ENCODE results near the gene HTRA3.

The HTRA3 gene

DNA sequence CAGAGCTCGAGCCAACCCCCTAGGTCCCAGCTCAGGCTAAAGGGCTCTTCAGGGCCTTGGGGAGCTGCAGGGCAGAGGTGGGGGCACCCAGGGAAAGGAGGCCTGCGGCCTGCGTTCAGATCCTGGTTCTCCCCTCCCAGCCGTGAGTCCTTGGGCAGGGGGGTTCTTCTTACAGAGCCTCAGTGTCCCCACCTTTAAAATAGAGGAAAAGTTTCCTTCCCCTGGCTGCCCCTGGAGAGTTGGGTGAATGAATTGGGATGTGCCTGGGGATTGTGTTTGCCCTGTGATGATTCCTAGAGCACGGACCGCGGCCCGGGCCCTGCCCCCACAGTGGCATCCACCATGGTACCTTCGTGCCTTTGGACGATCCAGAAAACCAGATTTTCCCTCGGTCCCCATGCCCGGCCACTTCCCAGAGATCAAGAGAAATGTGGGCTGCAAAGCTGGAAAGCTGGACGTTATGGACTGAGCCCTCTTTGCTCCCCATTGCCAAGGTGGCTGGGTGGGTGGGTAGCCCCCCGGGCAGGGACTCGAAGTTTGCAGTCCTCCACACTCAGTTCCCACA, 11.4 kb downstream of the HTRA3 start:
- no peaks in the 10 kb centered on the region for H3K9me3 ChIP-seq (ENCODE audit: control insufficient read depth in 2 of 2, low read length in 2 of 2)
- H3K36me3 ChIP-seq (ENCODE audit: control insufficient read depth in 2 of 2, insufficient read depth in 2 of 2, low read length in 2 of 2): no peaks in the 10 kb centered on the region
- H3K27me3 ChIP-seq (ENCODE audit: control insufficient read depth in 2 of 2, insufficient read depth in 2 of 2, low read length in 2 of 2): peaks cover 0 to 6% of the 10 kb centered on the region in 2 donors
- H3K9ac ChIP-seq (ENCODE audit: low read depth in 1 of 2, low read length in 2 of 2): no peak overlapping the region
- no peak overlapping the region for H3K27ac ChIP-seq (ENCODE audit: low read depth in 2 of 2, low read length in 2 of 2)
- no peak overlapping the region for H3K4me3 ChIP-seq (ENCODE audit: low read length in 2 of 2)
- H3K4me1 ChIP-seq (ENCODE audit: control insufficient read depth in 2 of 2, insufficient read depth in 2 of 2, low read length in 2 of 2): peaks cover 3 to 6% of the 10 kb centered on the region in 2 donors

DNA sequence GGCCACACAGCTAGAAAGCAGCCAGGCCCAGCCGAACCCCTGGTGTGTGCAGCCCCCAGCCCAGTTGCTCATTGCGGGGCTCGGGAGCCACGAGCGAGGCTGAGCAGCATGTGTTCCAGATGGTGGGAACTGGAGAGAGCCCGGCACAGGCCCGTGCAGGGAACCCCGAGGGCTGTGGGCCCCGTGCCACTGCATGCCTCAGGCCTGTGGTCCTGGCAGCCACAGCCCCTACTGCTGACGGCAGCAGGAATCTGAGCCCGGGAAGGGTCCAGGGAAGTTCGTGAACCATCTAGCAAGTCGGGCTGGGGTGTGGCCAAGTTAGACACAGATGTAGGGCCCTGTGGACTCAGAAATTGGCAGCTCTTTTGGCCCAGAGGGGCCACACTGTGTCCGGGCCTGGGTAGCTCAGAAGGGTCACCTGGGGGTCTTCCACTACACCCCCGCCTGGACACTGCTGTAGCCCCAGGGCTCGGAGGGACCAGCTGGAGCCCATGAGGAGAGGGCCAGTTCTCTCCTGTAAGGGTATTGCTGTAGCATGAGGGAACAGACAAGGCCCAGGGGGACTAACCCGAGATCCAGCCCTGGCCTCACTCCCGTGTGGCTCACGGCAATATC, 12.1 kb downstream of the HTRA3 start:
- peaks cover 0 to 6% of the 10 kb centered on the region in 2 donors for H3K27me3 ChIP-seq (ENCODE audit: control insufficient read depth in 2 of 2, insufficient read depth in 2 of 2, low read length in 2 of 2)
- no peak overlapping the region for H3K27ac ChIP-seq (ENCODE audit: low read depth in 2 of 2, low read length in 2 of 2)
- no peak overlapping the region for H3K4me3 ChIP-seq (ENCODE audit: low read length in 2 of 2)
- H3K9ac ChIP-seq (ENCODE audit: low read depth in 1 of 2, low read length in 2 of 2): no peak overlapping the region
- H3K9me3 ChIP-seq (ENCODE audit: control insufficient read depth in 2 of 2, low read length in 2 of 2): no peaks in the 10 kb centered on the region
- H3K4me1 ChIP-seq (ENCODE audit: control insufficient read depth in 2 of 2, insufficient read depth in 2 of 2, low read length in 2 of 2): peaks cover 0 to 6% of the 10 kb centered on the region in 2 donors
- no peaks in the 10 kb centered on the region for H3K36me3 ChIP-seq (ENCODE audit: control insufficient read depth in 2 of 2, insufficient read depth in 2 of 2, low read length in 2 of 2)

DNA sequence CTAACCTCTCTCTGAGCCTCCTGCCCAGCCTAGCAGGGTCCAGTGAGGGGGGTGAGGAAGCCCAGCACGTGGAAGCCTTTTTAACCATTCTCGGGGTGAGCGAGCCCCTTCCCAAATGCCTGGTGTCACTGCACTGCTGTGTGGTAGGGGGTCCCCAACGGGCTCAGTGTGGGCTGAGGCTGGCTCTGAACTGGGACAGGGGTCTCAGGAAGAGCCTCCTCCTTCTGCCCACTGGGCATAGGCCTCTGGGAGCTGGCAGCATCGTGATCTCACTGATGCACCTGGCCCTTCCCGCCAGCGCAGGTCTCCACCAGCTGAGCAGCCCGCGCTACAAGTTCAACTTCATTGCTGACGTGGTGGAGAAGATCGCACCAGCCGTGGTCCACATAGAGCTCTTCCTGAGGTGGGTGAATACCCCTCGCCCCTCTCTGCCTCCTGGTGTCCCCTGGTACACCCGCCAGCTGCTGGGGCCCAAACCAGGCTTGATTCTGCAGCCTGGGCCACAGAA, 12.6 kb downstream of the HTRA3 start:
- no peaks in the 10 kb centered on the region for H3K36me3 ChIP-seq (ENCODE audit: control insufficient read depth in 2 of 2, insufficient read depth in 2 of 2, low read length in 2 of 2)
- no peak overlapping the region for H3K4me3 ChIP-seq (ENCODE audit: low read length in 2 of 2)
- peaks cover 0 to 6% of the 10 kb centered on the region in 2 donors for H3K4me1 ChIP-seq (ENCODE audit: control insufficient read depth in 2 of 2, insufficient read depth in 2 of 2, low read length in 2 of 2)
- H3K9ac ChIP-seq (ENCODE audit: low read depth in 1 of 2, low read length in 2 of 2): no peak overlapping the region
- H3K27me3 ChIP-seq (ENCODE audit: control insufficient read depth in 2 of 2, insufficient read depth in 2 of 2, low read length in 2 of 2): peaks cover 0 to 6% of the 10 kb centered on the region in 2 donors
- no peak overlapping the region for H3K27ac ChIP-seq (ENCODE audit: low read depth in 2 of 2, low read length in 2 of 2)
- no peaks in the 10 kb centered on the region for H3K9me3 ChIP-seq (ENCODE audit: control insufficient read depth in 2 of 2, low read length in 2 of 2)

DNA sequence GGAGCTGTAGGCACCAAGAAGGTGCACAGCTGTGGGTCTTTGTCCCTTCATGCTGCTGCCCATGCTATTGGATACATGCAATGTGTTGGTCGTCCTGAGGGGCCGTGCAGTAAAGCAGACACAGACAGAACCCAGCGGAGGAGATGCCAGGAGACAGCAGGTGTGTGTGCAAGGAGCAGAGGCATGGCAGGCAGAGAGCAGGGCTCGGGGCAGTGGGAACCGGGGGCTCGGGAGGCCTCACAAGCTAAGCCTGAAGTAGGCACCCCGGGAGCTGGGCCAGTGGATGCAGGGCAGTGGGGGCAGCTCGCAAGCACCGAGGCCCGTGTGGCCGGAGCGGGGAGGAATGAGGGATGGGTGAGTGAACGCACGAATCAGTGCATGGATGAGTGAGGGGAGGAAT, 13.2 kb downstream of the HTRA3 start:
- Histone ChIP-seq H3K9ac (ENCODE audit: low read depth in 1 of 2, low read length in 2 of 2) (no peak overlapping the region), H3K27ac (ENCODE audit: low read depth in 2 of 2, low read length in 2 of 2) (no peak overlapping the region), H3K9me3 (ENCODE audit: control insufficient read depth in 2 of 2, low read length in 2 of 2) (no peaks in the 10 kb centered on the region), H3K4me1 (ENCODE audit: control insufficient read depth in 2 of 2, insufficient read depth in 2 of 2, low read length in 2 of 2) (peaks cover 0 to 4% of the 10 kb centered on the region in 2 donors), H3K4me3 (ENCODE audit: low read length in 2 of 2) (no peak overlapping the region), H3K27me3 (ENCODE audit: control insufficient read depth in 2 of 2, insufficient read depth in 2 of 2, low read length in 2 of 2) (peaks cover 0 to under 1% of the 10 kb centered on the region in 2 donors), H3K36me3 (ENCODE audit: control insufficient read depth in 2 of 2, insufficient read depth in 2 of 2, low read length in 2 of 2) (no peaks in the 10 kb centered on the region)

GRCh38 chr4:8283161-8283560, 13.6 kb downstream of the HTRA3 start:
- Histone ChIP-seq H3K9me3 (ENCODE audit: control insufficient read depth in 2 of 2, low read length in 2 of 2) (no peaks in the 10 kb centered on the region), H3K27ac (ENCODE audit: low read depth in 2 of 2, low read length in 2 of 2) (no peak overlapping the region), H3K9ac (ENCODE audit: low read depth in 1 of 2, low read length in 2 of 2) (no peak overlapping the region), H3K4me3 (ENCODE audit: low read length in 2 of 2) (no peak overlapping the region), H3K4me1 (ENCODE audit: control insufficient read depth in 2 of 2, insufficient read depth in 2 of 2, low read length in 2 of 2) (no peaks in the 10 kb centered on the region), H3K36me3 (ENCODE audit: control insufficient read depth in 2 of 2, insufficient read depth in 2 of 2, low read length in 2 of 2) (no peaks in the 10 kb centered on the region), H3K27me3 (ENCODE audit: control insufficient read depth in 2 of 2, insufficient read depth in 2 of 2, low read length in 2 of 2) (no peaks in the 10 kb centered on the region)

GRCh38 chr4:8283631-8284121, 14.1 kb downstream of the HTRA3 start:
- Histone ChIP-seq H3K36me3 (ENCODE audit: control insufficient read depth in 2 of 2, insufficient read depth in 2 of 2, low read length in 2 of 2) (no peaks in the 10 kb centered on the region), H3K27me3 (ENCODE audit: control insufficient read depth in 2 of 2, insufficient read depth in 2 of 2, low read length in 2 of 2) (no peaks in the 10 kb centered on the region), H3K9me3 (ENCODE audit: control insufficient read depth in 2 of 2, low read length in 2 of 2) (no peaks in the 10 kb centered on the region), H3K9ac (ENCODE audit: low read depth in 1 of 2, low read length in 2 of 2) (no peak overlapping the region), H3K27ac (ENCODE audit: low read depth in 2 of 2, low read length in 2 of 2) (no peak overlapping the region), H3K4me1 (ENCODE audit: control insufficient read depth in 2 of 2, insufficient read depth in 2 of 2, low read length in 2 of 2) (no peaks in the 10 kb centered on the region), H3K4me3 (ENCODE audit: low read length in 2 of 2) (no peak overlapping the region)

GRCh38 chr4:8284391-8284790, 14.8 kb downstream of the HTRA3 start:
- Histone ChIP-seq H3K4me1 (ENCODE audit: control insufficient read depth in 2 of 2, insufficient read depth in 2 of 2, low read length in 2 of 2) (no peaks in the 10 kb centered on the region), H3K9me3 (ENCODE audit: control insufficient read depth in 2 of 2, low read length in 2 of 2) (no peaks in the 10 kb centered on the region), H3K27me3 (ENCODE audit: control insufficient read depth in 2 of 2, insufficient read depth in 2 of 2, low read length in 2 of 2) (no peaks in the 10 kb centered on the region), H3K27ac (ENCODE audit: low read depth in 2 of 2, low read length in 2 of 2) (no peak overlapping the region), H3K4me3 (ENCODE audit: low read length in 2 of 2) (no peak overlapping the region), H3K36me3 (ENCODE audit: control insufficient read depth in 2 of 2, insufficient read depth in 2 of 2, low read length in 2 of 2) (no peaks in the 10 kb centered on the region), H3K9ac (ENCODE audit: low read depth in 1 of 2, low read length in 2 of 2) (no peak overlapping the region)

- Histone ChIP-seq H3K27me3 (ENCODE audit: control insufficient read depth in 2 of 2, insufficient read depth in 2 of 2, low read length in 2 of 2) (no peaks in the 10 kb centered on the region), H3K36me3 (ENCODE audit: control insufficient read depth in 2 of 2, insufficient read depth in 2 of 2, low read length in 2 of 2) (no peaks in the 10 kb centered on the region), H3K27ac (ENCODE audit: low read depth in 2 of 2, low read length in 2 of 2) (no peak overlapping the region), H3K4me3 (ENCODE audit: low read length in 2 of 2) (no peak overlapping the region), H3K4me1 (ENCODE audit: control insufficient read depth in 2 of 2, insufficient read depth in 2 of 2, low read length in 2 of 2) (no peaks in the 10 kb centered on the region), H3K9ac (ENCODE audit: low read depth in 1 of 2, low read length in 2 of 2) (no peak overlapping the region), H3K9me3 (ENCODE audit: control insufficient read depth in 2 of 2, low read length in 2 of 2) (no peaks in the 10 kb centered on the region)
Measured at GRCh38 chr4:8285143-8285975, 15.8 kb downstream of the HTRA3 start.

DNA sequence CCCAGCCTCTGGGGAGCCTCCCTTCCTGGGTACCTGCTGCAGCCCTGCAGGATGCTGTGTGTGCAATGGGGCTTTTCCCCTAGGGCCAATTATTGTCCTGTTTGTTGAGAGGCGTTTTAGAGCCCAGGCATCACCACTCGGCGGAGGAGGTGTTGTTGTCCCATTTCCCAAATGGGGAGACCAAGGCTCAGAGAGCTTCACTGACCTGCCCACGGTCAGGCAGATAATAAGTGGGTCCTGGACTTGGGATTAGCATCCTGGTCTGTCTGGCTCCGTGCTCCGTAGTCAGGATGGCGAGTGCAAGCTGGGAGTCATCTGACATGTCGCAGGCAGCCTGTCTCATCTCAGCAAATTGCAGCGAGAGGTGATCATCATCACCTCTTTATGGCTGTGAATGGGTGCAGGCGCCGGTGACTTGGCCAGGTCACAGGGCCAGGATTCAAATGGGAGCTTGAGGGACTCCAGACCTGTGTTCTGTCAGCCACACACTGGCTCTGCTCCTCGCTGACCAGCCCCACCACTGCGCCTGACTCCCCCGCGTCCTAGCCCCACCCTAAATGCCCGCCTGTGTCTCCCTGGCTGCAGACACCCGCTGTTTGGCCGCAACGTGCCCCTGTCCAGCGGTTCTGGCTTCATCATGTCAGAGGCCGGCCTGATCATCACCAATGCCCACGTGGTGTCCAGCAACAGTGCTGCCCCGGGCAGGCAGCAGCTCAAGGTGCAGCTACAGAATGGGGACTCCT, 16.6 kb downstream of the HTRA3 start:
- H3K27ac ChIP-seq (ENCODE audit: low read depth in 2 of 2, low read length in 2 of 2): no peak overlapping the region
- H3K4me3 ChIP-seq (ENCODE audit: low read length in 2 of 2): no peak overlapping the region
- no peaks in the 10 kb centered on the region for H3K9me3 ChIP-seq (ENCODE audit: control insufficient read depth in 2 of 2, low read length in 2 of 2)
- H3K9ac ChIP-seq (ENCODE audit: low read depth in 1 of 2, low read length in 2 of 2): no peak overlapping the region
- H3K36me3 ChIP-seq (ENCODE audit: control insufficient read depth in 2 of 2, insufficient read depth in 2 of 2, low read length in 2 of 2): no peaks in the 10 kb centered on the region
- H3K27me3 ChIP-seq (ENCODE audit: control insufficient read depth in 2 of 2, insufficient read depth in 2 of 2, low read length in 2 of 2): no peaks in the 10 kb centered on the region
- no peaks in the 10 kb centered on the region for H3K4me1 ChIP-seq (ENCODE audit: control insufficient read depth in 2 of 2, insufficient read depth in 2 of 2, low read length in 2 of 2)

All from mucosa of rectum (tissue), 2 donors.